Activated CD4-positive, alpha-beta memory T cell treated with anti-CD3 and anti-CD28 coated beads, Interleukin-2, amount 10 ng/mL, durations not matched to agents 7 days and 5 days (primary cell): Measurements from ENCODE around the gene IL17B. TPM values are rescaled to one million over a fixed set of nuclear protein-coding genes. Genes with fewer than 3 reads are reported as not detected.

ENCODE experiments used
- CTCF ChIA-PET: fragments of 350-600 bp; sonication (Branson Sonifier 250); formaldehyde crosslinking; loops from one replicate; lab custom pipeline; 2021; ENCODE audit warnings: antibody characterized with exemption, inconsistent platforms; lab: Charles Lee
- POLR2A ChIA-PET: fragments of 350-600 bp; sonication (Branson Sonifier 250); formaldehyde crosslinking; loops from one replicate; lab custom pipeline; 2021; ENCODE audit warnings: antibody characterized with exemption; lab: Charles Lee
- DNase-seq: peaks from one replicate; pipeline ENCODE4 v3.0.0-alpha.2; 2020
- H3K27ac Mint-ChIP-seq: one replicate; pipeline ENCODE4 v1.8.0; 2021; ENCODE audit warnings: mild to moderate bottlenecking, mixed read lengths
- H3K27me3 Mint-ChIP-seq: one replicate; pipeline ENCODE4 v1.8.0; 2021; ENCODE audit warnings: mixed read lengths
- H3K36me3 Mint-ChIP-seq: one replicate; pipeline ENCODE4 v1.8.0; 2021; ENCODE audit warnings: low read depth, mixed read lengths
- H3K4me1 Mint-ChIP-seq: one replicate; pipeline ENCODE4 v1.8.0; 2021; ENCODE audit warnings: mixed read lengths
- H3K4me3 Mint-ChIP-seq: one replicate; pipeline ENCODE4 v1.8.0; 2021; ENCODE audit warnings: mild to moderate bottlenecking, mixed read lengths
- H3K9me3 Mint-ChIP-seq: one replicate; pipeline ENCODE4 v1.8.0; 2021; ENCODE audit warnings: mixed read lengths
- total RNA-seq, 2 experiments: library from RNA; stranded (reverse); gene quantifications; one replicate each; pipeline ENCODE4 v1.2.3, GENCODE V29; 2021

IL17B gene
- total RNA-seq, 2 experiments from 2014 or later: not detected

- ChIA-PET POLR2A (no interaction called here), CTCF (no interaction called here)
- Mint-ChIP-seq H3K4me1 (no peaks in the 10 kb centered on the region), H3K27me3 (no peaks in the 10 kb centered on the region), H3K9me3 (no peaks in the 10 kb centered on the region), H3K36me3 (no peaks in the 10 kb centered on the region), H3K4me3 (no peak overlapping the region), H3K27ac (no peak overlapping the region)
- no peak for DNase-seq
Measured at GRCh38 chr5:149411738-149412519, 32.8 kb upstream of the IL17B start.

- H3K4me1 Mint-ChIP-seq: no peaks in the 10 kb centered on the region
- POLR2A ChIA-PET: no interaction called here
- H3K9me3 Mint-ChIP-seq: no peaks in the 10 kb centered on the region
- CTCF ChIA-PET: no interaction called here
- no peak for DNase-seq
- H3K4me3 Mint-ChIP-seq: no peak overlapping the region
- H3K27me3 Mint-ChIP-seq: no peaks in the 10 kb centered on the region
- no peaks in the 10 kb centered on the region for H3K36me3 Mint-ChIP-seq
- H3K27ac Mint-ChIP-seq: no peak overlapping the region
Measured at GRCh38 chr5:149410721-149411432, 31.8 kb upstream of the IL17B start.

- ChIA-PET CTCF (no interaction called here), POLR2A (interaction anchor here (1.3 kb wide), 1 partner anchor 12 kb away, joined by 4 read pairs; no protein-coding TSS in a partner anchor)
- no peaks in the 10 kb centered on the region for H3K27me3 Mint-ChIP-seq
- H3K27ac Mint-ChIP-seq: no peak overlapping the region
- no peaks in the 10 kb centered on the region for H3K36me3 Mint-ChIP-seq
- no peaks in the 10 kb centered on the region for H3K9me3 Mint-ChIP-seq
- no peaks in the 10 kb centered on the region for H3K4me1 Mint-ChIP-seq
- no peak overlapping the region for H3K4me3 Mint-ChIP-seq
- no peak for DNase-seq
Measured at GRCh38 chr5:149410071-149410470, 31.0 kb upstream of the IL17B start.

GRCh38 chr5:149409268-149409948 lies 30.3 kb upstream of the IL17B start:
- no peaks in the 10 kb centered on the region for H3K36me3 Mint-ChIP-seq
- POLR2A ChIA-PET: interaction anchor here (1.3 kb wide), 1 partner anchor 11 kb away, joined by 4 read pairs; no protein-coding TSS in a partner anchor
- no peaks in the 10 kb centered on the region for H3K4me1 Mint-ChIP-seq
- no peak for DNase-seq
- no peaks in the 10 kb centered on the region for H3K27me3 Mint-ChIP-seq
- no peak overlapping the region for H3K27ac Mint-ChIP-seq
- no peaks in the 10 kb centered on the region for H3K9me3 Mint-ChIP-seq
- no peak overlapping the region for H3K4me3 Mint-ChIP-seq
- CTCF ChIA-PET: no interaction called here

- Mint-ChIP-seq H3K4me3 (no peak overlapping the region), H3K4me1 (no peaks in the 10 kb centered on the region), H3K9me3 (no peaks in the 10 kb centered on the region), H3K27ac (no peak overlapping the region), H3K27me3 (no peaks in the 10 kb centered on the region), H3K36me3 (no peaks in the 10 kb centered on the region)
- POLR2A ChIA-PET: interaction anchor here (1.3 kb wide), 1 partner anchor 10 kb away, joined by 4 read pairs; no protein-coding TSS in a partner anchor
- CTCF ChIA-PET: no interaction called here
- DNase-seq: no peak
Measured at GRCh38 chr5:149408252-149409099, 29.4 kb upstream of the IL17B start.

GRCh38 chr5:149407323-149408251 lies 28.5 kb upstream of the IL17B start:
- no peak overlapping the region for H3K27ac Mint-ChIP-seq
- POLR2A ChIA-PET: no interaction called here

GRCh38 chr5:149406979-149407306 lies 27.9 kb upstream of the IL17B start:
- no peak for DNase-seq
- Mint-ChIP-seq H3K9me3 (no peaks in the 10 kb centered on the region), H3K27me3 (peaks cover 3% of the 10 kb centered on the region), H3K4me3 (no peak overlapping the region), H3K4me1 (no peaks in the 10 kb centered on the region), H3K27ac (no peak overlapping the region), H3K36me3 (no peaks in the 10 kb centered on the region)
- ChIA-PET POLR2A (no interaction called here), CTCF (no interaction called here)

More at GRCh38 chr5:149407323-149408251, 28.5 kb upstream of the IL17B start:
- Mint-ChIP-seq H3K36me3 (no peaks in the 10 kb centered on the region), H3K4me3 (no peak overlapping the region), H3K4me1 (no peaks in the 10 kb centered on the region), H3K27me3 (no peaks in the 10 kb centered on the region), H3K9me3 (no peaks in the 10 kb centered on the region)
- CTCF ChIA-PET: no interaction called here
- no peak for DNase-seq

GRCh38 chr5:149406203-149406978 lies 27.3 kb upstream of the IL17B start:
- peaks cover 6% of the 10 kb centered on the region for H3K27me3 Mint-ChIP-seq
- no peaks in the 10 kb centered on the region for H3K9me3 Mint-ChIP-seq
- CTCF ChIA-PET: no interaction called here
- DNase-seq: no peak
- H3K36me3 Mint-ChIP-seq: no peaks in the 10 kb centered on the region
- POLR2A ChIA-PET: no interaction called here
- H3K4me3 Mint-ChIP-seq: no peak overlapping the region
- no peaks in the 10 kb centered on the region for H3K4me1 Mint-ChIP-seq
- H3K27ac Mint-ChIP-seq: no peak overlapping the region

- H3K27me3 Mint-ChIP-seq: peaks cover 7% of the 10 kb centered on the region
- no peak overlapping the region for H3K27ac Mint-ChIP-seq
- DNase-seq: no peak
- ChIA-PET POLR2A (no interaction called here), CTCF (no interaction called here)
- H3K36me3 Mint-ChIP-seq: no peaks in the 10 kb centered on the region
- H3K4me1 Mint-ChIP-seq: no peaks in the 10 kb centered on the region
- no peaks in the 10 kb centered on the region for H3K9me3 Mint-ChIP-seq
- no peak overlapping the region for H3K4me3 Mint-ChIP-seq
Measured at GRCh38 chr5:149405550-149406202, 26.6 kb upstream of the IL17B start.

- DNase-seq: no peak
- POLR2A ChIA-PET: no interaction called here
- no peak overlapping the region for H3K27ac Mint-ChIP-seq
- H3K4me1 Mint-ChIP-seq: no peaks in the 10 kb centered on the region
- no peaks in the 10 kb centered on the region for H3K36me3 Mint-ChIP-seq
- peaks cover 7% of the 10 kb centered on the region for H3K27me3 Mint-ChIP-seq
- no peak overlapping the region for H3K4me3 Mint-ChIP-seq
- no peaks in the 10 kb centered on the region for H3K9me3 Mint-ChIP-seq
- CTCF ChIA-PET: no interaction called here
Measured at GRCh38 chr5:149404746-149405549, 25.9 kb upstream of the IL17B start.
